ENCODE data around the gene MYBPH.

DNA sequence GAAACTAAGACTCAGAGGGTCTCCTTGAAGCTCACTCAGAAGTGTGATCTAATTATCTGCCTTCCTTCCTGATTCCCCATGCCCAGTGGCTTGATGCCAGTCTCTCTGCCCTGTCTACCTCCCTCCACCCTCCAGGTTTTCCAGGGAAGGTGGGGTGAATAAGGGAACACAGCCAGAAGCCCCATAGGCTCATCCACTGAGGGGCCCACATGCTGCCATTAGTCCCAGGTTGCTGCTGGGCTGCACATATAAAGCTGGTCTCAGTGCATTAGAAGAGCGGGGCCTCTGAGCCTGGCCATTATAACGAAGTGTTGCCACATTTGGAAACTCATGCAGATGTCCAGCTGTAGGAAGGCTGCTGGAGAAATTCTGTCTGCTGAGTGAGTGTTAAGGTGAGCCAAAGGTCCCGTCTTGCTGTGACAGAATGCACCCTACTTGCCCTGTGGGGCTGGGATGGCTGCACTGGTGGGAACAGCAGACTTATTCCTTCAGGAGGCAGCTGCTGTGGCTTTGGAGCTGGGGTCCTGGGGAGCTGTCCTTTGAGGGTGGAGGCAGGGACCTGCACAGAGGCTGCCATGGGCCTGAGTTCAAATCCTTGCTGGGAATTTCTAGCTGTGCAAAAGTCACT, 45.2 kb downstream of the MYBPH start:
- TF ChIP-seq, protein P1, sequence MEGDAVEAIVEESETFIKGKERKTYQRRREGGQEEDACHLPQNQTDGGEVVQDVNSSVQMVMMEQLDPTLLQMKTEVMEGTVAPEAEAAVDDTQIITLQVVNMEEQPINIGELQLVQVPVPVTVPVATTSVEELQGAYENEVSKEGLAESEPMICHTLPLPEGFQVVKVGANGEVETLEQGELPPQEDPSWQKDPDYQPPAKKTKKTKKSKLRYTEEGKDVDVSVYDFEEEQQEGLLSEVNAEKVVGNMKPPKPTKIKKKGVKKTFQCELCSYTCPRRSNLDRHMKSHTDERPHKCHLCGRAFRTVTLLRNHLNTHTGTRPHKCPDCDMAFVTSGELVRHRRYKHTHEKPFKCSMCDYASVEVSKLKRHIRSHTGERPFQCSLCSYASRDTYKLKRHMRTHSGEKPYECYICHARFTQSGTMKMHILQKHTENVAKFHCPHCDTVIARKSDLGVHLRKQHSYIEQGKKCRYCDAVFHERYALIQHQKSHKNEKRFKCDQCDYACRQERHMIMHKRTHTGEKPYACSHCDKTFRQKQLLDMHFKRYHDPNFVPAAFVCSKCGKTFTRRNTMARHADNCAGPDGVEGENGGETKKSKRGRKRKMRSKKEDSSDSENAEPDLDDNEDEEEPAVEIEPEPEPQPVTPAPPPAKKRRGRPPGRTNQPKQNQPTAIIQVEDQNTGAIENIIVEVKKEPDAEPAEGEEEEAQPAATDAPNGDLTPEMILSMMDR (conservative IDR thresholded peaks at IDR 0.05; ENCODE audit: low read length): no peak
- TF ChIP-seq EZH2phosphoT487 (IDR thresholded peaks at IDR 0.05; ENCODE audit: borderline replicate concordance, low read depth, low read length): no peak
